Posterior cingulate gyrus (tissue), 11 donors: ENCODE data around the gene L3MBTL4.

Experiments used
- DNase-seq, 10 donors: peaks; one replicate each; pipeline versions ENCODE4 v3.0.0 to v3.0.0-alpha.2; 2020 to 2021; ENCODE audit warnings: mixed read lengths in 3 of 10
- intact Hi-C: fragments of 100-400 bp; cut with DNase I; formaldehyde crosslinking; loops from one replicate; pipeline ENCODE4 v1.15.1; 2023

The L3MBTL4 gene

GRCh38 chr18:5944448-5944847 is 470.3 kb downstream of the L3MBTL4 start:
- DNase-seq, result no peak
- intact Hi-C loops, result no loop called here

GRCh38 chr18:5943514-5943913 is 471.2 kb downstream of the L3MBTL4 start:
- intact Hi-C loops, result no loop called here
- DNase-seq, result peak in 5 of 10 donors; percentile 27 to 81 (median 42)

- intact Hi-C loops, result no loop called here
- DNase-seq, result no peak
These were observed 472.1 kb downstream of the L3MBTL4 start for GRCh38 chr18:5942591-5942990.

- intact Hi-C loops, result no loop called here
- no peak for DNase-seq
These were observed 472.8 kb downstream of the L3MBTL4 start for GRCh38 chr18:5941890-5942289.

- intact Hi-C loops, result no loop called here
- DNase-seq, result no peak
These were observed 474.7 kb downstream of the L3MBTL4 start for GRCh38 chr18:5939801-5940667.

- DNase-seq, result no peak
- intact Hi-C loops, result no loop called here
These were observed 476.9 kb downstream of the L3MBTL4 start for GRCh38 chr18:5937795-5938194.

- intact Hi-C loops, result no loop called here
- DNase-seq, result no peak
These were observed 477.6 kb downstream of the L3MBTL4 start for GRCh38 chr18:5937121-5937520.

- intact Hi-C loops, result no loop called here
- no peak for DNase-seq
These were observed 483.9 kb downstream of the L3MBTL4 start for GRCh38 chr18:5930789-5931188.

GRCh38 chr18:5918205-5918858 is 496.4 kb downstream of the L3MBTL4 start:
- no peak for DNase-seq
- intact Hi-C loops, result no loop called here

- intact Hi-C loops, result no loop called here
- no peak for DNase-seq
These were observed 499.8 kb downstream of the L3MBTL4 start for GRCh38 chr18:5914951-5915350.

- intact Hi-C loops, result no loop called here
- no peak for DNase-seq
These were observed 500.7 kb downstream of the L3MBTL4 start for GRCh38 chr18:5914016-5914415.

- intact Hi-C loops, result no loop called here
These were observed 502.1 kb downstream of the L3MBTL4 start for GRCh38 chr18:5912566-5912965.

GRCh38 chr18:5909125-5909524 is 505.6 kb downstream of the L3MBTL4 start:
- intact Hi-C loops, result no loop called here
- DNase-seq, result no peak

More at GRCh38 chr18:5912566-5912965, 502.1 kb downstream of the L3MBTL4 start:
- DNase-seq, result no peak
